ENCODE results near the gene ARHGEF39.

ARHGEF39 gene

DNA sequence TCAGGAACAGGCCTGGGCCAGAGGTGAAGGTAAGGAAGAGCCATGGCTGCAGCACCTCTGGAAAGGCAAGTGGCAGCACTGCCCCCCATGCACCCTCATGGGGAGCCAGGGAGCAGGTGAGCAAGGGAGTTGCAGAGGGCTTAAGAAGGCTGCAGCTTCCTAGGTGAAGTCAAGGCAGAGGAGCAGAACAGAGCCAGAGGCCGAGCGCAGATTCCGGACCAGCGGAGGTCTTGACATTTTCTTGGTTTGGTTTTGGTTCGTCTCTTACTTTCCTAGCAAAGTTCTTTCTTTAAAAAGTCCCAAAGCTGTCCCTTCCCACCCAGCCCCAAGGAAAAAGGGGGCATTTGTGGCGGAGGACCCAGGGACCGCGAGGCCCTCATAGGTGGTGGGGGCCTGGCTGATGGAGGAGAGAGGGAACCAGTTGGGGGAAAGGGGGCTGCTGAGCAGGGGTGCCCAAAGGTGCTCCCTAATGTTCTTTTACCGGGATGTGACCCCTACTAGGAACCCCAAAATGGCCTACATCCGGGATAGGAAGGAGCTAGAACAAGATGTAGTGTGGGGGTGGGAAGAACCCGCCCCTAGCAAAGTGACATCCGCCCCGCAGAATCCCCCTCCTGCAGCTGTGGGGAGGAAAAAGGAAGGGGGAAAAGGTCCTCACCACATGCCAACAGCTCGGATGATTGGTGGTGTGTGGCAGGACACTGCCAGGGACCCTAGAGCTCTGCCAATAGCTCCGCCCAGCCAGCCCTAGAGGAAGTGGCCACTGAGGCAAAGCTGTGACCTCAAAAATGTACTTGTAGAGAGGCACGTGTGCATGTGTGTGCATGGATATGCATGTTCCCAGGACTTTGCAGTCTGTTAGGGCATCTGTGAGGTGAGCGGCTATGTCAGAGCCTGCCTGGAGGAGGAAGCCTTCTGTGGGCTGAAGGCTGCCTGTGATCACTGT lies 45.9 kb downstream of the ARHGEF39 start:
- no peak for TF ChIP-seq RARB (CRISPR knock-in tag; IDR thresholded peaks at IDR 0.05)
- no peak for ATAC-seq

DNA sequence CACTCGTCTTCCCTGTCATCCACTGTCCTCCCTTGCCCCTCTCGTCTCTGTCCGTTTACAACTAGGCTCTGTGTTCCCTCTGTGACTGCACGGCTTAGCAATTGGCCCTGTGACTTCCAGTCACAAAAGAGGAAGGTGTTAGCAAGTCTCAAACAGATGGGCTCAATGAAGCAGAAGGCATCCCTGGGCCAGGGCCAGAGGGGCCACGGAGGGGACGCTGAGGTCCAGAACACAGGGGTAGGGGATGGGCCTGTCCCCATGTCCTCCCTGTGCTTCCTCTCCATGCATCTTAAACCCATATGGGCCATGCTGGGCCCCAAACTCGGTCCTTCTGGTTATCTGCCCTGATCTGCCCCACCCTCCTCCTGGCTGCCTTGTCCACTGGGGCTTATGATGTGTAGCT lies 46.7 kb downstream of the ARHGEF39 start, which contains the start of gene CD72:
Gene CD72 (minus strand): TSS at position 89 of the 403 bp plus-strand sequence. CDS start 110 bp downstream, outside the sequence.
- no peak for ATAC-seq
- TF ChIP-seq, protein P1, sequence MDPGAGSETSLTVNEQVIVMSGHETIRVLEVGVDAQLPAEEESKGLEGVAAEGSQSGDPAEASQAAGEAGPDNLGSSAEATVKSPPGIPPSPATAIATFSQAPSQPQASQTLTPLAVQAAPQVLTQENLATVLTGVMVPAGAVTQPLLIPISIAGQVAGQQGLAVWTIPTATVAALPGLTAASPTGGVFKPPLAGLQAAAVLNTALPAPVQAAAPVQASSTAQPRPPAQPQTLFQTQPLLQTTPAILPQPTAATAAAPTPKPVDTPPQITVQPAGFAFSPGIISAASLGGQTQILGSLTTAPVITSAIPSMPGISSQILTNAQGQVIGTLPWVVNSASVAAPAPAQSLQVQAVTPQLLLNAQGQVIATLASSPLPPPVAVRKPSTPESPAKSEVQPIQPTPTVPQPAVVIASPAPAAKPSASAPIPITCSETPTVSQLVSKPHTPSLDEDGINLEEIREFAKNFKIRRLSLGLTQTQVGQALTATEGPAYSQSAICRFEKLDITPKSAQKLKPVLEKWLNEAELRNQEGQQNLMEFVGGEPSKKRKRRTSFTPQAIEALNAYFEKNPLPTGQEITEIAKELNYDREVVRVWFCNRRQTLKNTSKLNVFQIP (CRISPR knock-in tag; IDR thresholded peaks at IDR 0.05; ENCODE audit: borderline replicate concordance, low read depth) = no peak
- TF ChIP-seq GLIS3 (CRISPR knock-in tag; IDR thresholded peaks at IDR 0.05) = no peak
- TF ChIP-seq TCF4 (CRISPR knock-in tag; IDR thresholded peaks at IDR 0.05; ENCODE audit: borderline replicate concordance) = no peak
- TF ChIP-seq BACH2 (CRISPR knock-in tag; IDR thresholded peaks at IDR 0.05; ENCODE audit: borderline replicate concordance) = no peak
- TF ChIP-seq, protein P2, sequence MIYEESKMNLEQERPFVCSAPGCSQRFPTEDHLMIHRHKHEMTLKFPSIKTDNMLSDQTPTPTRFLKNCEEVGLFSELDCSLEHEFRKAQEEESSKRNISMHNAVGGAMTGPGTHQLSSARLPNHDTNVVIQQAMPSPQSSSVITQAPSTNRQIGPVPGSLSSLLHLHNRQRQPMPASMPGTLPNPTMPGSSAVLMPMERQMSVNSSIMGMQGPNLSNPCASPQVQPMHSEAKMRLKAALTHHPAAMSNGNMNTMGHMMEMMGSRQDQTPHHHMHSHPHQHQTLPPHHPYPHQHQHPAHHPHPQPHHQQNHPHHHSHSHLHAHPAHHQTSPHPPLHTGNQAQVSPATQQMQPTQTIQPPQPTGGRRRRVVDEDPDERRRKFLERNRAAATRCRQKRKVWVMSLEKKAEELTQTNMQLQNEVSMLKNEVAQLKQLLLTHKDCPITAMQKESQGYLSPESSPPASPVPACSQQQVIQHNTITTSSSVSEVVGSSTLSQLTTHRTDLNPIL (CRISPR knock-in tag; IDR thresholded peaks at IDR 0.05; ENCODE audit: low read depth) = no peak
- no peak for TF ChIP-seq SNAI2 (CRISPR knock-in tag; IDR thresholded peaks at IDR 0.05)
- TF ChIP-seq ZFP3 (CRISPR knock-in tag; IDR thresholded peaks at IDR 0.05) = no peak
- TF ChIP-seq ISL1 (CRISPR knock-in tag; IDR thresholded peaks at IDR 0.05) = no peak
- no peak for TF ChIP-seq TOX (CRISPR knock-in tag; IDR thresholded peaks at IDR 0.05; ENCODE audit: borderline replicate concordance)
- TF ChIP-seq ZNF565 (CRISPR knock-in tag; conservative IDR thresholded peaks at IDR 0.05; ENCODE audit: low read depth) = no peak
- TF ChIP-seq ZNF70 (CRISPR knock-in tag; IDR thresholded peaks at IDR 0.05) = no peak

DNA sequence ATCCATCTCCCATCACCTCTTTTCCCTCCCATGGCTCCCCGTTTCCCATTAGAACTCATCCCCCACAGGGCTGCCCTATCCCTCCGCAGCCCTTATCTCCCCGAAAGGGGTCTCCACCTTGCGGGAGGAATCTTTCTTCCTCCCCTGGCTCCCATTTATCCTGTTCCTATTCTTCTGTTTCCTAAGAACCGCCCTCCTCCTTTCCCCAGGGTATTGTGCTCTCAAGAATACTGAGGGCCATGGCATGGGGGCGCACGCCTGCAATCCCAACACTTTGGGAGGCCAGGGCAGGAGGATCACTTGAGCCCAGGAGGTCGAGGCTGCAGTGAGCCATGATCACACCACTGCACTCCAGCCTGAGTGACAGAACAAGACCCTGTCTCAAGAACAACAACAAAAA lies 47.4 kb downstream of the ARHGEF39 start:
- ATAC-seq = no peak
- TF ChIP-seq GLIS3 (CRISPR knock-in tag; IDR thresholded peaks at IDR 0.05) (no peak), SNAI2 (CRISPR knock-in tag; IDR thresholded peaks at IDR 0.05) (no peak), ZNF70 (CRISPR knock-in tag; IDR thresholded peaks at IDR 0.05) (no peak), ZNF8 (CRISPR knock-in tag; IDR thresholded peaks at IDR 0.05) (no peak), ISL1 (CRISPR knock-in tag; IDR thresholded peaks at IDR 0.05) (no peak), CSDC2 (CRISPR knock-in tag; IDR thresholded peaks at IDR 0.05) (no peak)
- TF ChIP-seq, protein P2 (CRISPR knock-in tag; IDR thresholded peaks at IDR 0.05; ENCODE audit: low read depth) = no peak
- TF ChIP-seq, protein P3, sequence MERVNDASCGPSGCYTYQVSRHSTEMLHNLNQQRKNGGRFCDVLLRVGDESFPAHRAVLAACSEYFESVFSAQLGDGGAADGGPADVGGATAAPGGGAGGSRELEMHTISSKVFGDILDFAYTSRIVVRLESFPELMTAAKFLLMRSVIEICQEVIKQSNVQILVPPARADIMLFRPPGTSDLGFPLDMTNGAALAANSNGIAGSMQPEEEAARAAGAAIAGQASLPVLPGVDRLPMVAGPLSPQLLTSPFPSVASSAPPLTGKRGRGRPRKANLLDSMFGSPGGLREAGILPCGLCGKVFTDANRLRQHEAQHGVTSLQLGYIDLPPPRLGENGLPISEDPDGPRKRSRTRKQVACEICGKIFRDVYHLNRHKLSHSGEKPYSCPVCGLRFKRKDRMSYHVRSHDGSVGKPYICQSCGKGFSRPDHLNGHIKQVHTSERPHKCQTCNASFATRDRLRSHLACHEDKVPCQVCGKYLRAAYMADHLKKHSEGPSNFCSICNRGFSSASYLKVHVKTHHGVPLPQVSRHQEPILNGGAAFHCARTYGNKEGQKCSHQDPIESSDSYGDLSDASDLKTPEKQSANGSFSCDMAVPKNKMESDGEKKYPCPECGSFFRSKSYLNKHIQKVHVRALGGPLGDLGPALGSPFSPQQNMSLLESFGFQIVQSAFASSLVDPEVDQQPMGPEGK (CRISPR knock-in tag; IDR thresholded peaks at IDR 0.05; ENCODE audit: borderline replicate concordance) = no peak
- TF ChIP-seq, protein P4, sequence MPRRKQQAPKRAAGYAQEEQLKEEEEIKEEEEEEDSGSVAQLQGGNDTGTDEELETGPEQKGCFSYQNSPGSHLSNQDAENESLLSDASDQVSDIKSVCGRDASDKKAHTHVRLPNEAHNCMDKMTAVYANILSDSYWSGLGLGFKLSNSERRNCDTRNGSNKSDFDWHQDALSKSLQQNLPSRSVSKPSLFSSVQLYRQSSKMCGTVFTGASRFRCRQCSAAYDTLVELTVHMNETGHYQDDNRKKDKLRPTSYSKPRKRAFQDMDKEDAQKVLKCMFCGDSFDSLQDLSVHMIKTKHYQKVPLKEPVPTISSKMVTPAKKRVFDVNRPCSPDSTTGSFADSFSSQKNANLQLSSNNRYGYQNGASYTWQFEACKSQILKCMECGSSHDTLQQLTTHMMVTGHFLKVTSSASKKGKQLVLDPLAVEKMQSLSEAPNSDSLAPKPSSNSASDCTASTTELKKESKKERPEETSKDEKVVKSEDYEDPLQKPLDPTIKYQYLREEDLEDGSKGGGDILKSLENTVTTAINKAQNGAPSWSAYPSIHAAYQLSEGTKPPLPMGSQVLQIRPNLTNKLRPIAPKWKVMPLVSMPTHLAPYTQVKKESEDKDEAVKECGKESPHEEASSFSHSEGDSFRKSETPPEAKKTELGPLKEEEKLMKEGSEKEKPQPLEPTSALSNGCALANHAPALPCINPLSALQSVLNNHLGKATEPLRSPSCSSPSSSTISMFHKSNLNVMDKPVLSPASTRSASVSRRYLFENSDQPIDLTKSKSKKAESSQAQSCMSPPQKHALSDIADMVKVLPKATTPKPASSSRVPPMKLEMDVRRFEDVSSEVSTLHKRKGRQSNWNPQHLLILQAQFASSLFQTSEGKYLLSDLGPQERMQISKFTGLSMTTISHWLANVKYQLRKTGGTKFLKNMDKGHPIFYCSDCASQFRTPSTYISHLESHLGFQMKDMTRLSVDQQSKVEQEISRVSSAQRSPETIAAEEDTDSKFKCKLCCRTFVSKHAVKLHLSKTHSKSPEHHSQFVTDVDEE (CRISPR knock-in tag; IDR thresholded peaks at IDR 0.05) = no peak
